ENCODE results near the gene HACE1.
"Not testable (repeated sequence)": the region's sequence is repeated elsewhere in the genome, so short reads cannot be mapped to it uniquely, and the experiment has no call there.

The HACE1 gene

DNA sequence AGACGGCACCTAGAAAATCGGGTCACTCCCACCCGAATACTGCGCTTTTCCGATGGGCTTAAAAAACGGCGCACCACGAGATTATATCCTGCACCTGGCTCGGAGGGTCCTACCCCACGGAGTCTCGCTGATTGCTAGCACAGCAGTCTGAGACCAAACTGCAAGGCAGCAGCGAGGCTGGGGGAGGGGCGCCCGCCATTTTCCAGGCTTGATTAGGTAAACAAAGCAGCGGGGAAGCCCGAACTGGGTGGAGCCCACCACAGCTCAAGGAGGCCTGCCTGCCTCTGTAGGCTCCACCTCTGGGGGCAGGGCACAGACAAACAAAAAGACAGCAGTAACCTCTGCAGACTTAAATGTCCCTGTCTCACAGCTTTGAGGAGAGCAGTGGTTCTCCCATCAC, 122.2 kb downstream of the HACE1 start:
- DNase-seq (ENCODE audit: low read depth in 2 of 2), result not testable (repeated sequence)

DNA sequence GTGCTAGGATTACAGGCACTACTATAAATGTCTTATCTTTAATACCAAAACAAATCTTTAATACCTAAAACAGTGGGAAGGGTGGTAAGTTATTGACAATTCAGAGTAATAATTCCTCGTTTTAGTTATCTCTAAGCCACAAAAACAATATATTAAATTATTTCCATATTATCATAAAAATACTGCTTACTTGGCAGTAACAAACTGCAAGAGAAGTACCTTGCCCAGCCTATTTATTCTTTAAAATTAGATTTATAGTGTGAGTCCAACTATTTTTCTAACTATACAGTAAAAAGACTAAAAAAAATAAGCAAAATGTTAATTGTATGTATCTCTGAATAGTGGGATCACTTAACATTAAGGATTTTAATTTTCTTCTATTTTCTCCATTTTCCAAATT, 123.2 kb downstream of the HACE1 start:
- no peak for DNase-seq (ENCODE audit: low read depth in 2 of 2)

DNA sequence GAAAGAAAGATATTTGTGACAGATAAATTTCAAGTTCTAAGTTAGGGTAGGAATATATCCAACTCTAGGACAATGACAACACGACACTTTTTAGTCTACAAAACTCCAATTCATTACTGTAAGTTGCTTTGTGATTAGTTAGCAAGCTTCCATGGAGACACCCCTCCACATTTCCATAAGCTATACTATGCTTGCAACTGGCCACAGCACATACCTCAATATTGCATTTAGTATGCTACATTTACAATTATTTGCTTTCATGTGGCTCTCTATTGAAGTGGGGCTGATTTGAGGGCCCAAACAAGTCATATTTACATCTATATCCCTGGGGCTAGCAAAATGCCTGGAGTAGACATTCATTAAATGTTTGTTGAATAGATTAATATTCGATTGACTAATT, 129.3 kb downstream of the HACE1 start:
- DNase-seq (ENCODE audit: low read depth in 2 of 2), result no peak

DNA sequence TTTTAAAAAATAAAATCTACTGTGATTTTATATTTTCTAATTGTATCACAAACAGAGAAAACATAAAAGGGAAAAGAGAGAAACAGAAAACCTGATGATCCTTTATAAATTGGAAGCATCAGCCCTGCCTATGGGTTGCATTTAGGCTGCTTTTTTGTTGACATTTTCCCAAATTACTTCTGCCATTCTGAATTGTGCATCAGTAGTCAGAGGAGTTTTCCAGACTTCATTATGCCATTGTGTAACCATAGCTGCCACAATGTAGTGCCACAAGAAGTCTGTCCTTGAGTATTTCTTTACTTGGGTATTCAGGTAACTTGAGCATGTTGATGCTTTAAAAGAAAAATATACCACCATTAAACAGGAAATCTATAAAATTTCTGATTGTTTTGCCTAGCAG, 130.3 kb downstream of the HACE1 start:
- DNase-seq (ENCODE audit: low read depth in 2 of 2), result no peak

DNA sequence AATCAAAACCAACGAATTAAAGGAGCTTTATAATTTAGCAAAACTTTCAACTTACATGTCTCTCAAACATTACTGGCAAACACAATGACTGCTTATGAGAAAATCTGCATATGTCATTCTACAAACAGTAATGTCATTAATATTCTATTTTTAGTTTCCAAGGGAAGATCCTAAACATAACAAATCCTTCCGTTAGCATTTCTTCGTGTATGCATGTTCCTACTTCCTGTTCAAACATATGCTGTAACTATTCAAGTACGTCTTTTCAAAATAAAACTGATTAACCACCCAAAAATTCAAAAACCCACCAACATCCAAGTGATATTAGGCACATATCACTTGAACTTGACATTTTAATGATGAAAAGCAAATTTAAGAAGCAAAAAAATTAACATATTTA, 131.3 kb downstream of the HACE1 start:
- DNase-seq (ENCODE audit: low read depth in 2 of 2), result peak; percentile 16 to 23

DNA sequence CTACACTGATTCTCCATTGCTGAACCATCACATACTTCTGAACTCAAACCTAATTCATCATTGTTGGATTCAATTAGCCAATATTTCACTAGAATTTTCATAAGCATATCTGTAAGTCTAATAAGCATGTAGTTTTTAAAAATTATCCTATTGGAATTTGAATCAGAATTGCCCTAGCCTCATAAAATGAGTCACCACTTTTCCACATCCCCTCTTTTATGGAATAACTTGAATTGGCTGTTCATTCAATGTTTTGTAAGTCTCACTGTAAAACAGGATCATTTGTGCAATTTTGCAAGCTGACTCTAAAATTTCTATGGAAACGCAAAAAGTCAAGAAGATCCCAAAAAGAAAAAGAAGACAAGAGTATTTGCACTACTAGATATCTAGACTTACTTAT, 141.0 kb downstream of the HACE1 start:
- peak; percentile 4 to 11 for DNase-seq (ENCODE audit: low read depth in 2 of 2)

DNA sequence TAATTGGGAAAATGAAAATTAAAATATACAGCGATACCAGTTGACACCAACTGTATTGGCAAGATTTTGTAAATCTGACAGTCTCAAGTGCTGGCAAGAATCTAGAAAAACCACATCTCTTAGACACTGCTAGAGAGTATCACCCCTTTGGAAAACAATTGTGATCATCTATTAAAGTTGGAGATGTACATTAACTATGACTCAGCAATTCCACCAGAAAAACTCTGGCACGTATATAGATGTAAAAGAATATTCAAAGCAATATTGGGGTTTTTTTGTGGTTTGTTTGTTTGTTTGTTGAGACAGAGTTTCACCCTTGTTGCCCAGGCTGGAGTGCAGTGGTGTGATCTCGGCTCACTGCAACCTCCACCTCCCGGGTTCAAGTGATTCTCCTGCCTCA, 142.9 kb downstream of the HACE1 start:
- DNase-seq (ENCODE audit: low read depth in 2 of 2), result no peak

DNA sequence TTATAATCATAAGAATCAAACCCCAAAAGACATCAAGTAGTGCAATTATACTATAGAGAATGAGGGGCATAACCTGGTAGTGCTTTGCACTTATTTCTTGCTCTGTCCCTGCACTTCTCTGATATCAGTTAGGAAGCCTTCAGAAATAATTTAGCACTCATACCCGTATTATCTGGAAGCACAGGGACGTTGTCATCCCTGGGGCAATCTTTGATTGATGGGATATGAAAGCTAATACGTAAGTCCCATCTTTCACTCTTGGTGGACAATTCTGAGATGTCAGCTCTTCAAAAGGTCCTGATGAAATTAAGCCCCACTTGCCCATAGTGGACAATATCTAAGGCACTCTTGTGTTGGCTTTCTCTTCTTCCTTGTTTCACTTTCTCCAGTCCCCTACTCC, 144.9 kb downstream of the HACE1 start:
- no peak for DNase-seq (ENCODE audit: low read depth in 2 of 2)

DNA sequence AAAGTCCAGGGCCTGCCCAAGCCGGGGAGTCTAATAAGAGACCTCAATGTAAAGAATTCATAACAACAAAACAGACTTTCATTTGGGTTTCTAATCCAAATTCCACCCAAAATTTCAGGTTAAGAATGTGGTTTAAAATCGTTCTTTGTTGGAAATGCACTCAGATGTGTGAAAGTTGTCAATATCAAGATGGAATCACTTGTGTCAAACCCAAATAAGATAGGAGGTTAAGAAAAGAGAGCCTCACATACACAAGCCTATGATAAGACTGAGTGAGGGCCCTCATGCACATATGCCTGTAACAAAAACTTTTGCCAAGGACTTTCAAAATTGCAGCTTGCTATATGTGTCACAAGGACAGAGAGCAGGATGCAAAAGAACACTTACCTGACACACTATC, 145.7 kb downstream of the HACE1 start:
- DNase-seq (ENCODE audit: low read depth in 2 of 2), result no peak

DNA sequence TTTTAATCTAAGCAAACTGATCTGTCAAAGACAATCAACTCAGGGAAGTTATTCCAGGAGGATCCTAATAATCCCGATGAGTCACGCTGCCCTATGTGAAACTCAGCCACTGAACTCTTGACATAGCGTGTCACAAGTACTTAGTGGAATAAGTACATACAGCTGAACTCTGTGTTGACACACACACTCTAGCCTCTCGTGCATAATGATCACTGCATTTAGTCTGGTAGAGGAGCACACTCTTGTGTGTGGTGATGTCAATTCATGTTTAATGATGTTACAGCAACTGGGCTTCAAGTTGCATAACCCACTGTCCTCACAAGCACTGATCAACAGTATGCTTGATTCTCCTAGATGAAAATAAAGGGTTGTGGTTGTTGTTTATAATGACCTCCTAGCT, 148.3 kb downstream of the HACE1 start:
- peak; percentile 27 to 33 for DNase-seq (ENCODE audit: low read depth in 2 of 2)

DNA sequence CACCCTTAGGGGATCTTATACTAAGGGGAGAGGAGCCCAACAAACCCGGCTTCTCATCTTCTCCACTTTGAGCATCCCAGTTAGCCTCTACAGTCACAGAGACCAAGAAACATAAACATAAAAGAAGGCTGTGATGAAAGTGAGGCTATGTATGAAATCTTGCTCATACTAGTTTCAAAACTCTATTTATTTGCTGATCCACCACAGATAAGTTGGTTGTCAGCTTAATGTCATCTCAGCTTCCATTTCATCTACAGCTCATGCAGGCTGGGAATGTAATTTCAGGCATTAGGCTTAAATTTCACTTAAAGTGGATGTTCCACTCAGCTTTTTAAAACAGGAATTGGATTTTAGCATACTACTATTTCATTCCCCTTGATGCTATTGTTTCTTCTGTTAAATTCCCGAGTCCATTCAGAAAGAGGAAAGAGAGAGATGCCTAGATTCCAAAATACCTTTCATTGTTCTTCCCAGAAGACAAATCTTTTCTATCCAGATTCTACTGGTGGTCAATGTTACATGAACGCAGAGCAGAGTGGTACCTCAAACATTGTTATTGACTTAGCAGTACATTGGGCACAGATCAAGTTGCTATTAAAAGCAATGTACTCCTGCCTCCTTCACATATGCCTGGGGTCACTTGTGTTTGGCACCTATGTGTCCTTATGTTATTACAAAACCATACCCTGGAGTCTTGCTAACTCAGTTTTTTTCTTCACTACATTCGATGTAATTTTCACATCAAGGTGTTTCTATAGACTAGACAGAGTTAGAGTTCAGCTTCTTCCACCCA, 149.0 kb downstream of the HACE1 start:
- DNase-seq (ENCODE audit: low read depth in 2 of 2), result no peak

DNA sequence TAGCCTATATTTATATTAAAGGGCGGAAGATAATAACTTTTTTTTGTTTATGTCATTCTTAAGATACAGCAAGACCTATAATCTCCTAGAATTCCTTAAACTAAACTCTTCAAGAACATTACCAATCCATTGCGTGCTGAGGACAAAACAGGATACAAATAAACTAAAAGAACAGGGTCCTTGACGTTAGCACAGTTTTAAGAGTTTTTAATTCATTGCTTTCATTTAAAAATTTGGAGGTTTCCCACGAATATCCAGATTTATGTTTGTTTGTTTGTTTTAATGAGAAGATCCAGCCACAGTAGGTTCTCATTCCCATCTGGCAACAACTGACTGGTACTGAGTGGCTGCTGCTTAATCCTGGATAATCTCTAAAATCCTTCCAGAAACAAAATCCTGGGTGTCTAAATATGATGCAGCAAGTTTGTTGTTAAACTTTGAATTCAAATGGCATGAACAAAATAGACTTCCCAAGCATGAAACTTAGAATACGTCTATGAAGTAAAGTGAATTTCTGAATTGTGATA, 153.7 kb downstream of the HACE1 start:
- DNase-seq (ENCODE audit: low read depth in 2 of 2), result no peak

DNA sequence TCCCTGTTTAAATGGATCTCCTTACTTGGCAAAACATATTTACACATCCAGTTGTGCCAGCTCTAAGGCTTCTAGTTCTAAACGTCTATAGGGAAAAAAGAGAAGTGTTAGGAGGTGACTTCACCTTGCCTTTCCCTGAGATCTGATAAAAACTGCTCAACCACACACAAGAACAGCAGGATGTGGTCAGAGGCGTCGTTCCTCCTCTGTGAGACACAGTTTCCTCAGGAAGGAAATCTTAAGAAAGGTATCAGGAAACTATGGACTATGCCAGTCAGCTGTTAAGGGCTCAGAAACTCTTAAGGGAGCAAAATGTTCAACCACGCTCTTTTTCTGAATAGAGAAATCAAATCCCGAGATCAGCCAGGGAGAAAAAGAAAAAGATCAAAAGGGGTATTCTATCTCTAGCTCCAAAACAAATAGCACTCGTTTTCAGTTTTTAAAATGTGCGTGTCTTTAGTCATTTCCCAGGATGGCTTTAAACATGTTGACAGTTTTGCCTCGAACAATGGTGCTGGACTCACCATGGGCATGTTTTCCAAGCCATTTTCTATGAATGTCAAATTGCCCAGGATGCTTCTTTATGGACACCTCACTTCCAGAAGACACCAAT, 154.5 kb downstream of the HACE1 start:
- peak in 1 of 2 experiments; percentile 28 for DNase-seq (ENCODE audit: low read depth in 2 of 2)

DNA sequence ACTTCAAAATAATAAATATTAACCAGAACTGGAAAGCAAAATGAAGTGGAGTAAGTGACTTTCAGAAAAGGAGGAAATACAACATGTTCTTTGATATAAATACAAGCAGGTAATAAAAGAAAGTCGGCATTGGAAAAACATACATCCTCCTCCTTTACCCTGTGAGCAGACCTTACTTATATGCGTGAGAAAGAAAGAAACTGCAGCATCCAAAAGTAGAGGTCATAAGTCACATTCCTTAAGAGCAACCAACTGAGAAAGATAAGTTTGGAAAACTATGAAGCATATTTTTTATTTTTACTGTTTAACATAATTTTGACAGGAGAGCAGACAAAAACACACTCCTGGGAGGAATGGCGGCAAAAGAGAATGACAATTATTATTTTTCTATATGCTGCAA, 155.5 kb downstream of the HACE1 start:
- no peak for DNase-seq (ENCODE audit: low read depth in 2 of 2)

DNA sequence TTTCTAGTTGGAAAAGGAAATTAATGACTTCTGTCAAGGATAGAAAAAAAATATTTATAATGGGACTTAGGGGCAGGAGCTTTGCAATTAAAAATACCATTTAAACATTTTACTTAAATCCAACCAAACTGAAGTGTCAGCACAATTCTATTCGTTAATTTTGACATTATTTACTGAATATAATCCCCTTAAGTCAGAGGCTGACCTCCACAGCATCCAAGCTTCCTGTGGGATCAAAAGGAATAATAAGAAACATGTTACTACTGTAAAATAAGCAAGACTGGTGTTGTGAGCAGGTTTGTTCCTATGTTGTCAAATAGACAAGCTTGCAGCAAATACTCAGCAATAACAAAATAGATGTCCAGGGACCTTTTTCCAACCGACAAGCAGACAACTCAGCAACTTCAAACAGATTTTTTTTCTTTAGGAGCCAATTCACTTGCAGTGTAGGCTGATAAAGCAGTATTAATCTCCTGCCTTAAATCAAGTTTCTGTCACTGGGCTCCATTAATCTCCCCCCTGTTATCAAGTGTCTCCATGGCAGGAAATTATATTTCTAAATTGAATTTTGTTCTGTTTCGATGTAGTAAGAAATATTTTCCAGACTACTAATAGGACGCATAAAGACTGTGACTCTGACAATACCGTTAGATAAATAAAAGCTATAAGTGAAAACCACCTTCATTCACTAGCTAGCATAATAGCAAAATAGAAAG, 157.4 kb downstream of the HACE1 start:
- DNase-seq (ENCODE audit: low read depth in 2 of 2), result no peak

DNA sequence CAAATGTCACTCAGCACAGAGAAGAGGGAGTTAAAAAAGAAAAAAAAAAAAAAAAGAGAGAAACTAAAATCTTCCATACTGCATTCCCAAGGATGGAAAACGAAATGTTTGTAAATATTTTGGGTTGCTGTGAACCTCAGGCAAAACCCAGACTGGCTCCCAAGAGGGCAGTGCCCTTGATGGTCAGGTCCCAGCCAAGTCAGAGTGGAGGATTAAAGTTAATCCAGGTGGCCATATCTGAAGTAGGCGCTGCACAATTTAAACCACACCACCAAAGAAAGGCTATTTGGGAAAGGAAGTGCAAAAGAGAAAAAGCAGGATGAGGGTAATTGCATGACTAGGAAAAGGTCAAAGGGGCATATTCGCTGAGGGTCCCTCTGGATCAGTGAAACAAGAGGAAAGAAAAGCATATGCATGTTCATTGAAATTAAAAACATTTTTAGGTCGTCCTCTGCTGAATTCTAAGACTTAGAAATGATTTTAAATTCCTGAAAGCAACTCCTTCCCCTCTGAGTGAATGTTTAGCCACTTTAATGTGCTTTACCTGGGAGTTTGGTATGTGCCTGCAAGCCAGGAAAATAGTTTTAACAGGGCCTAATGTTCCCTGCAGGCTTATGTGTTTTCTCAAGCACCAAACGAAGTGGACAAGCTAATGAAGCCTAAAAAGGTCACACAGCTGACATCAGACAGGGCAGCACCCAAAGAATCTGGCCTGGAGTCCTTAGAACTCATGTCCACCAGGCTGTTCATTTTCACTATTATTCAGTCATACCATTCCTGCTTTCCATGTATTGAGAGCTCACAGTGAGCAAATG, 159.1 kb downstream of the HACE1 start:
- no peak for DNase-seq (ENCODE audit: low read depth in 2 of 2)

DNA sequence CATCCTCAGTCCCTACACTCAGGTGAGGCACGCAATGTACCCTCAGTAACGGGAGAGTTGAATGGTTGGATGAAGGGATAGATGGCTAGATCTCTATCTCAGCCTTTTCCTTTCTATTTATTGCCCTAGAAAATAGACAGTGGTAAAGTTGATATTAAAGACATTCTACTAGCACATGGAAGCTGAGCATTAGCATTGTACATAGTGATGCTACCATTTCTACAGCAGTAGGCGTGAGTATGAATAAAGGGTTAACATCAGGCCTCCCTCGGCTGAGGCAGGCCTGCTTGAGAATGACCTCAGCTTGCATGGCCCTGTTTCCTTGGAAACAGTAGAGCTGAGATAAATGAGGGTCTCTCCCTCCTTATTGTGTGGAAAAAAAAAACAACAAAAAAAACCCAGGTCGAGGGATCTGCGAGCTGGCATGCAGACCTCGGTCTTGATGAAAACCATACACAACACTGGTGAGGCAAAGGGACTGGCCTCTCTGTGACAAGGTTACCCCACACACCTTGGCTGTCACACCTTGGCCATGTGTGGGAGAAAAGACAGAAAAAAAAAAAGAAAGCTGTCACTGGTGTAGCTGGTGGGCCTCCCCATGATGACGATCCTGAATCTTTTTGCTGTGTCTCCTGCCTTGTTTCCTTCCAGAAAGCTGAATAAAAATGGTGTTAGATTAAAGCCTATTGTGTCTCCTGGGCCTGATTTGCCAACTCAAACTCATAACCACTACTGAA, 160.0 kb downstream of the HACE1 start:
- no peak for DNase-seq (ENCODE audit: low read depth in 2 of 2)

DNA sequence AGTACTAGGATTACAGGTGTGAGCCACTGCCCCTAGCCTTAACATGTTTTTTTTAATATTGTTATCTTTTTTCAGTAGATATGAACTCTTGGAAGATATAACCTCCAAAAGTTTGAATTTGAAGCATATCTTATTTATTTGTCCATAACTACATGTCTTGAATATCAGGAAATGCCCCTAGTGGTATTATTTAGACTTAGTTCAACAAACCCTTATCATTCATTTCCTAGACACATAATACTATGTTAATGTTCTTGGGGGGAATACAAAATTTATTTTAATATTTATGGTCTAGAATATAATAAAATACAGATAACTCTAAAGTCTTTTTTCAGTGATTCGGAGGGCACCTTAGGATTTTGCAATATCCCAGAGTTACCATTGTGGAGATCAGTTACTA, 160.7 kb downstream of the HACE1 start:
- DNase-seq (ENCODE audit: low read depth in 2 of 2), result no peak

DNA sequence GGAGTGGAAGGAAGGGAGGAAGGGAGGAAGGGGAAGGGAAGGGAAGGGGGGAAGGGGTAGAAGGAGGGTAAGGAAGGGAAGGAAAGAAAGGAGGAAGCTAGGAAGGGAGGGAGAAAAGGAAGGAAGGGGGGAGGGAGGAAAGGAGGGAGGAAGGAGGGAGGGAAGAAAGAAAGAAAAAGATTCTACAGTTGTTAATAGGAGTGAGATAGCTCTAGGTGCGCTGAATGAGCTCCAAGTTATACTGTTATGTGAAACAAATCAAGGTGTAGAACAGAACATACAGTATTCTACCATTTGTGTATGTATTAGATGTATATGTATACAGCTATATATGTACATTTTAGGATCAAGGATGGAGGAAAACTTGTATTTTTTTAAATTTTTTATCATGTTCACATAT, 167.7 kb downstream of the HACE1 start:
- DNase-seq (ENCODE audit: low read depth in 2 of 2), result no peak

DNA sequence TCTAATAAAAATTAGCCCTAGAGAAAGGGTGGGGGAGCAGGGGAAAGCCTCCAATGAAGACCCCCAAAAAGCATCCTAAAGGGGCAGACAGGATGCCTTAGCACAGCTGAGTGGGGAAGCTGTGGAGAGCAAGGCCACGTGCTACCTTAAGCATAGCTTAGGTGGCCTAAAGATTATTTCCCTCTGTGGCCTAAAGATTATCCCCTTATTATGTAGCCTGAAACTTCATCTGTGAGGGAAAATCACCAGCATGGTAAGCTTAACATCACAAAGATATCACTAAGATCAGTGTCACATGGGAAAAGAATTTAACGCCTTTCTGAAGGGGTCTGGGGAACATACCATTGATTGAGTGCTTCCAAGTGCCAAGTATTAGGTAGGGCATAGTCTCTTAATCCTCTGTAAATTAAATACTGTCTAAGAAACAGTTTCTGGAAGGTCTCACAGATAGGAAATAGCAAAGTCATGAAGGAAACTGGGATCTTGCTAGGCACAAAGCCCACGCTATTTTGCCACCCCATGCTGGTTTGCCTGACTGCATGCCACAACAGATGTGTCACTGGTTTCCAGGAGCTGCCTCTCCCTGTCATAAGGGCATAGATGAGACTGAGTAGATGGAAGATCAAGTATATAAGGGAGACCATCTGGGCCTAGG, 170.0 kb downstream of the HACE1 start:
- DNase-seq (ENCODE audit: low read depth in 2 of 2), result peak; percentile 17 to 18

All from fibroblast of skin of left quadriceps (primary cell).